HUES48 (cell line): ENCODE results near the gene DRC7.
"Not testable (repeated sequence)": the region's sequence is repeated elsewhere in the genome, so short reads cannot be mapped to it uniquely, and the experiment has no call there.

Experiments used
- H3K27ac ChIP-seq: one replicate; pipeline ENCODE4 v1.7.0; 2013; ENCODE audit warnings: low read depth, low read length, inconsistent platforms
- H3K27me3 ChIP-seq: 2 replicates; pipeline ENCODE4 v1.6.1; 2013; ENCODE audit warnings: mild to moderate bottlenecking, low read length; ENCODE audit not compliant: control insufficient read depth, insufficient read depth
- H3K36me3 ChIP-seq: 2 replicates; pipeline ENCODE4 v1.6.1; 2013; ENCODE audit warnings: low read length; ENCODE audit not compliant: control insufficient read depth, insufficient read depth
- H3K4me1 ChIP-seq: 2 replicates; pipeline ENCODE4 v1.6.1; 2013; ENCODE audit warnings: mild to moderate bottlenecking, low read length; ENCODE audit not compliant: control insufficient read depth, insufficient read depth
- H3K4me3 ChIP-seq: 2 replicates; pipeline ENCODE4 v1.5.1; 2013; ENCODE audit warnings: mild to moderate bottlenecking, low read depth, low read length
- H3K9ac ChIP-seq: 2 replicates; pipeline ENCODE4 v1.6.1; 2013; ENCODE audit warnings: mild to moderate bottlenecking, low read depth, low read length, moderate library complexity
- H3K9me3 ChIP-seq: 2 replicates; pipeline ENCODE4 v1.6.1; 2013; ENCODE audit warnings: low read length; ENCODE audit not compliant: control insufficient read depth, insufficient read depth

Gene DRC7

DNA sequence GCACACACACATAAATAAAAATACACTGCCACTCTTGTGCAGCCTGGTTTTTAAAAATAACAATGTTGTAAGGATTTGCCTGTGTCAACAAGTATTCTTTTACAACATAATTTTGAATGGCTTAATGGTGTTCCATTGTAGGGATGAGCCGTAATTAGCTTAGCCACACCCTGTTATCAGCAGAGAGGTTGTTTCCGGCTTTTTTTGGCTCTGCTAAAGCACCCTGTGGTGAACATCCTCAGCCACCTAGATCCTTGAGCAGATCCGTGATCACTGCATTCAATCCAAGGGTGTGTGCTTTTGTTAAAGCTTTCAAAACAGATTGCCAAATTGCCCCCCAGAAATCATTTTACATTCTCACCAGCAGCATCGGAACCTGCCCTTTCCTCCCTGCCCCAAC is 47.9 kb downstream of the DRC7 start:
- Histone ChIP-seq H3K9me3 (no peaks in the 10 kb centered on the region), H3K27me3 (no peaks in the 10 kb centered on the region), H3K4me1 (no peaks in the 10 kb centered on the region), H3K27ac (no peak overlapping the region), H3K9ac (no peak overlapping the region), H3K4me3 (no peak overlapping the region), H3K36me3 (peaks cover 20% of the 10 kb centered on the region)

DNA sequence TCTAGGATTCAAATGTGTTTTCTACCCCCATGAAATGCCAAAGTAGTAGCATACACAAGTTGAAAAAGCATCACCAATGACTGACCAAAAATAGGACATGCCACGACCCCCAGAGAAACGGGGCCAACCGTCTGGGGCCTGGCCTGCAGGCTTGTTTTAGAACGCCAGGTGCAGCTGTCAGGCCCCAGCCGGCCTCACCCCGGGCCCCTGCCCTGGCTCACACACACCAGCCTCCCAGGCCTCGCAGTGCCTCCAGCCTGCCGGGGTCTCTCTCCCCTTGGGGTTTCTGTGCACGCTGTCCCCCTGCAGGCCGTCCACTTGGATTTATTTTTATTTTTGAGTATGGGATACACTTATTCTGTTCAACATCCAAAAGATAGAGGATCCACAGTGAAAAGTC is 48.9 kb downstream of the DRC7 start:
- H3K27me3 ChIP-seq: no peaks in the 10 kb centered on the region
- H3K9me3 ChIP-seq: no peaks in the 10 kb centered on the region
- H3K27ac ChIP-seq: no peak overlapping the region
- no peaks in the 10 kb centered on the region for H3K4me1 ChIP-seq
- H3K36me3 ChIP-seq: peaks cover 19% of the 10 kb centered on the region
- no peak overlapping the region for H3K4me3 ChIP-seq
- no peak overlapping the region for H3K9ac ChIP-seq

DNA sequence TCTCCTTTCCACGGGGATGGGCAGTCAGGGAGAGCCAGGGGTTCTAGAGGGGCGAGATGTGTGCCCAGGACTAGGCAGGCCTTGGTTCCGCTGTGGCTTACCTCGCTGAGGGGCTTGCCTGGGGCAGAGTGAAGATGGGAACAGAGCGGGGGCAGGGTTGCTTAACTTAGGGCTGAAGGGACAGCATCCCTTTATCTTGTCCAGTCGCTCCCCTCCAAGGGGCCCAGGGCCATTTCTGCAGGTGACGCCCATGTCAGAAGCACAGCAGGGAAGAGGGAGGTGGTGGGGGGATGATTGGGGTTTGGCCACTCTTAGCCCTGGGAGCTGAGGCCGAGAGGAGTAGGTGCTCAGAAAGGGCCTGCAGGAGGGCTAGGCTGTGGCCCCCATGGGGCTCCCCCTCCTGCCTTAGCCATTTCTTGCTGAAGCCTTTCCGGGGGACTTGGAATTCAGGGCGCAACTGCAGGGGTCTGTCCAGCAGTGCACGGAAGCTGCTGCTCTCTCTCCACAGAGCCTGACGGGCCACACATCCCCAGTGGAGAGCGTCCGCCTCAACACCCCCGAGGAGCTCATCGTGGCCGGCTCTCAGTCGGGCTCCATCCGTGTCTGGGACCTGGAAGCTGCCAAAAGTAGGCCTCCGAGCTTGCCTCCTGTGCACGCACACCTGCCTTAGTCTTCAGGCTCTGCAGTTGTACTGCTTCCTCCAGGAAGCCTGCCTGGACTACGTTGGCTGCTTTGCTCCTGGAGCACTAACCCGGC is 49.5 kb downstream of the DRC7 start:
- no peaks in the 10 kb centered on the region for H3K9me3 ChIP-seq
- H3K27me3 ChIP-seq: no peaks in the 10 kb centered on the region
- no peak overlapping the region for H3K4me3 ChIP-seq
- H3K9ac ChIP-seq: no peak overlapping the region
- H3K4me1 ChIP-seq: no peaks in the 10 kb centered on the region
- peaks cover 17% of the 10 kb centered on the region for H3K36me3 ChIP-seq
- no peak overlapping the region for H3K27ac ChIP-seq

DNA sequence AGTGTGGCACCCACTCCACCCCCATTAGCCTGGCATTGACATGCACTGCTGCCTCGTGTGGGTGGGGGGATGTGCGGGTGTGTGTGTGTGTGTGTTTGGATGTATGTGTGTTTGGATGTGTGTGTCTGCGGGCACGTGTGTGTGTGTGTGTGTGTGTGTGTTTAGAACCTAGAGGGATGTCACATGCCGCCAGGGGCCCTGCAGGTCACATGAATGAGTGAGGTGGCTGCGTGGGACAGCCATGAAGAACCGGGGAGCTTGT is 50.0 kb downstream of the DRC7 start:
- H3K9ac ChIP-seq: no peak overlapping the region
- H3K27ac ChIP-seq: no peak overlapping the region
- no peaks in the 10 kb centered on the region for H3K27me3 ChIP-seq
- no peak overlapping the region for H3K4me3 ChIP-seq
- H3K9me3 ChIP-seq: no peaks in the 10 kb centered on the region
- H3K4me1 ChIP-seq: no peaks in the 10 kb centered on the region
- H3K36me3 ChIP-seq: peaks cover 15% of the 10 kb centered on the region

DNA sequence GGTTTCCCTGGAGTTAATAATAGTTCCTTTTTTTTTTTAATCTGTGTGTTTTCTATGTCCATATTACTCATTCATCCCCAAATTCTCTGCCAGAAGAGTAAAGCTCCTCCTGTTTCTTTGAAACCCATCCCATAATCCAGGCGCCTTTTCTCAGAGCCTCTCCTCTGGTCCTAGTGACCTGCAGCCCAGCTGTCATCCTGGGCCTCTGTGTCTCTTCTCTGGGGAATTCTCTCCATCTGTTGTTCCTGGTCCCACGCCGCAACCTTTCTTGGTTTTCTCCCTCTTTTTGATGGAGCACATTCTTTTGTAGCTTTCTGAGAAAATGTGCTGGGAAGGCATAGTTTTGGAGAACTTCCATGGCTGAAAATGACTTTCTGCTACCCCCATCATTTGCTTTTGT is 51.2 kb downstream of the DRC7 start:
- no peaks in the 10 kb centered on the region for H3K9me3 ChIP-seq
- H3K9ac ChIP-seq: no peak overlapping the region
- H3K4me3 ChIP-seq: no peak overlapping the region
- H3K4me1 ChIP-seq: no peaks in the 10 kb centered on the region
- no peaks in the 10 kb centered on the region for H3K27me3 ChIP-seq
- no peak overlapping the region for H3K27ac ChIP-seq
- H3K36me3 ChIP-seq: peaks cover 18% of the 10 kb centered on the region

DNA sequence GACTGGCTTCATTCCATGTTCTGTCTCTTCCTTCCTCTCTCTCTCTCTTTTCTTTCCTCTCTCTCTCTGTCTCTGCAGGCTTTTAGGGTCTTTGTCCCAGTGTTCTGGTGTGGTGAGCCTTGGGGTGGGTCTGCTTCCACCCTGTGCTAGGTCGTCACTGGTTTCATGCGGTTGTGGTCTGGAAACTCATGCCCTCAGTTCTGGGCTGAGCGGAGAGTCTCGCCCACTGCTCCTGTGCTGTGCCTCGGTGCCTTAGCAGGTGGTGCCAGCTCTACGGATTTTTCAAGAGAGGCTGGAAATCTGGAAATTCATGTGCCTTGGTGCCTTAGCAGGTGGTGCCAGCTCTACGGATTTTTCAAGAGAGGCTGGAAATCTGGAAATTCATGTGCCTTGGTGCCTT is 51.7 kb downstream of the DRC7 start:
- peaks cover 22% of the 10 kb centered on the region for H3K36me3 ChIP-seq
- H3K4me1 ChIP-seq, H3K9ac ChIP-seq, H3K4me3 ChIP-seq, H3K27me3 ChIP-seq, H3K27ac ChIP-seq, H3K9me3 ChIP-seq: not testable (repeated sequence)

DNA sequence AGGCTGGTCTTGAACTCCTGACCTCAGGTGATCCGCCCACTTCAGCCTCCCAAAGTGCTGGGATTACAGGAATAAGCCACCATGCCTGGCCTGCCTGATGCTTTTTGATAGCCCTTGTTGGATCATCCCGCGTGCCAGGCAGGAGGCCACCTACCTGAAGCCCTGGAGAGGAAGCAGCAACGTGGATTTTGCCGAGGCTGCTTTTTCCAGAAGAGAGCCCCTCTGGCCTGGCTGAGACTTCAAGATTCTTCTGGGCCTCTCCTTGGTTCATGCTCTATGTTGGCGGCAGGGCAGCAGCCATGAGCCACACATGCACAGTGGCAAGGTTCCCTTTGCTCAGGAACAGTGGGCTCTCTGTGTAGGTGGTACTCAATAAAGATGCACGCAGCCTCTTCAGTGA is 52.5 kb downstream of the DRC7 start:
- peaks cover 24% of the 10 kb centered on the region for H3K36me3 ChIP-seq
- H3K9me3 ChIP-seq: no peaks in the 10 kb centered on the region
- H3K27me3 ChIP-seq: no peaks in the 10 kb centered on the region
- H3K9ac ChIP-seq: no peak overlapping the region
- no peaks in the 10 kb centered on the region for H3K4me1 ChIP-seq
- no peak overlapping the region for H3K4me3 ChIP-seq
- no peak overlapping the region for H3K27ac ChIP-seq

DNA sequence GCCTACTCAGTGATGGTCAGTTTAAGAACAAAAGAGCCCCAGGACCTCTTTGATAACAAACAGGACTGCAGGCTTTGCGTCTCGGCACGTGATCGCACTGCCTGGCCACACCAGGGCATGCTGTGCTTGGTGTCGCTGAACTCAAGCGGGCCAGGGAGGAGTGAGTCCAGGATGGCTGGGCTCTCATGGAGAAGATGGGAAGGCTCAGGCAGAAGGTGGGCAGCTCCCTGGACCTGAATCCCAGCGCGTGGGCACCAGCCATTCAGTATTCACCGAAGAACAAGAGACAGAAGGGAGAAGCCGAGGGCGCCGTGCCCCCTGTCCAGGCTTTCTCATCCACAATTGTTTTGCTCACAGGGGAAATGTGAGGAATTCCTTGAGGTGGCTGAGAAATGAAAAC is 52.9 kb downstream of the DRC7 start:
- Histone ChIP-seq H3K27me3 (no peaks in the 10 kb centered on the region), H3K36me3 (peaks cover 21% of the 10 kb centered on the region), H3K4me1 (no peaks in the 10 kb centered on the region), H3K9ac (no peak overlapping the region), H3K9me3 (no peaks in the 10 kb centered on the region), H3K4me3 (no peak overlapping the region), H3K27ac (no peak overlapping the region)

DNA sequence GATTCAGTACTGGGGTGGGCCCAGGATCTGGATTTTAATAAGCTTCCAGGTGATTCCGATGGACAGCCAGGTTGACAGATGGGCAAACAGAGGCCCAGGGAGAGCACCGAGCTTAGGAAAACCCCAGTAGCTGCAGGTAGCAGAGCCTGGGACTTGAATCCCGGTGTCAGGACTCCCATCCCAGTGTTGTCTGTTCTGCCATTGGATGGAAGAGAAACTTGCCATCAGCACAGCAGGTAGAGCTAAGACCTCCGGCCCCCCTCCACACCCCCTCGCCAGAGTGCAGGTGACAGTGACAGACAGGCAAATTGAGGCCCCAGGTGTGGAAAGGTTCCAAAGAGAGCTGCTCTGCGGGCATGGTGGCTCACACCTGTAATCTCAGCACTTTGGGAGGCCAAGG is 53.4 kb downstream of the DRC7 start:
- Histone ChIP-seq H3K36me3 (peaks cover 21% of the 10 kb centered on the region), H3K4me1 (no peaks in the 10 kb centered on the region)

DNA sequence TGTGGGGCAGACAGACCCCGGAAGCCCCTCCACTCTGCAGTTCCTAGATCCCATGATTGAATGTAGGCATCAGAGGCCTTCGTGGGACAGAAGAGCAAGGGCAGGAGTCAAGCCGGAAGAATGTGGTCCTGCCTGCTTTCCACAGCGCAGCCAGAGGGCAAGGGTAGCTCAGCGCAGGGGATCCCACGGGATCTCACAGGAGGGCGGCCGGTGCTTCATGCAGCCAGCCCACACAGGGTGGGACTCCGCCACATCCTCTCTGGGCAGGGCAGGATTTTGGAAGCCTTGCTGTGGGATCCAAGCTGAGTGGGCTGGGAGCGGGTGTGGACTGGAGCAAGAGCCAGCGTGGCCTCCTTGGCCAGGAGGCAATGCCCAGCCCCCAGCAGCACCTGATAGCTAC is 54.0 kb downstream of the DRC7 start:
- no peak overlapping the region for H3K27ac ChIP-seq
- H3K36me3 ChIP-seq: peaks cover 25% of the 10 kb centered on the region
- H3K27me3 ChIP-seq: no peaks in the 10 kb centered on the region
- no peak overlapping the region for H3K4me3 ChIP-seq
- H3K9me3 ChIP-seq: no peaks in the 10 kb centered on the region
- no peak overlapping the region for H3K9ac ChIP-seq
- no peaks in the 10 kb centered on the region for H3K4me1 ChIP-seq

More for the DNA sequence above, 53.4 kb downstream of the DRC7 start:
- Histone ChIP-seq H3K27me3 (no peaks in the 10 kb centered on the region), H3K9ac (no peak overlapping the region), H3K4me3 (no peak overlapping the region), H3K9me3 (no peaks in the 10 kb centered on the region), H3K27ac (no peak overlapping the region)

DNA sequence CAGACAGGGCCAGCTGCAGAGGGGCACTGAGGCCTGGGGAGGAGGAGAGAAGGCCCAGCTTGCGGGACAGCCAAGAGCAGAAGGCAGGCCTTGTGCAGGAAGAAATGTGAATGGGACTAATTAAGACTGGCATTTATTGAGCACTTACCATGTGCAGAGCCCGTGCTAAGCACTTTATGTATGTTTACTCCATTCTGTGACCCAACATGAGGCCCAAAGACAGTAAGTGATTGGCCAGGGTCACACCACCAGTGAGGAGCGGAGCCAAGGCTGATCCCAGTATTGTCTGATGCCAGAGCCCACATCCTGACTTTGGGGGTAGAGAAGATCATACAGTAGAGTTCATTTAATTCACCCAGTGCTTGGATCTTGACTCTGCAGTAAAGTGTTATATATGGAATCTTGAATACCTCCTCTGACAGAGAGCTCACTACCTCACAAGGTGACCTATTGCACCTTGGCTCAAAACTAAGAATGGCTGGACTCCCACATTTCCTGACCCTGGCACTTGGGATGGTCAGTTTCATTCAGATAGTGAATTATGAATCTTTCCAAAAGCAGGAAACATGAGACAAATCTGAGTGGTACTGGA is 54.6 kb downstream of the DRC7 start:
- H3K36me3 ChIP-seq: peaks cover 28% of the 10 kb centered on the region
- H3K27me3 ChIP-seq: no peaks in the 10 kb centered on the region
- no peak overlapping the region for H3K9ac ChIP-seq
- H3K9me3 ChIP-seq: no peaks in the 10 kb centered on the region
- H3K27ac ChIP-seq: no peak overlapping the region
- H3K4me3 ChIP-seq: no peak overlapping the region
- H3K4me1 ChIP-seq: no peaks in the 10 kb centered on the region
